Measurements from ENCODE around the gene WDR35. TPM values are rescaled to one million over a fixed set of nuclear protein-coding genes. Genes with fewer than 3 reads are reported as not detected.

WDR35 gene
- total RNA-seq, 4 donors from 2014 or later = 16.3 to 24.3 (median 21.2) TPM

DNA sequence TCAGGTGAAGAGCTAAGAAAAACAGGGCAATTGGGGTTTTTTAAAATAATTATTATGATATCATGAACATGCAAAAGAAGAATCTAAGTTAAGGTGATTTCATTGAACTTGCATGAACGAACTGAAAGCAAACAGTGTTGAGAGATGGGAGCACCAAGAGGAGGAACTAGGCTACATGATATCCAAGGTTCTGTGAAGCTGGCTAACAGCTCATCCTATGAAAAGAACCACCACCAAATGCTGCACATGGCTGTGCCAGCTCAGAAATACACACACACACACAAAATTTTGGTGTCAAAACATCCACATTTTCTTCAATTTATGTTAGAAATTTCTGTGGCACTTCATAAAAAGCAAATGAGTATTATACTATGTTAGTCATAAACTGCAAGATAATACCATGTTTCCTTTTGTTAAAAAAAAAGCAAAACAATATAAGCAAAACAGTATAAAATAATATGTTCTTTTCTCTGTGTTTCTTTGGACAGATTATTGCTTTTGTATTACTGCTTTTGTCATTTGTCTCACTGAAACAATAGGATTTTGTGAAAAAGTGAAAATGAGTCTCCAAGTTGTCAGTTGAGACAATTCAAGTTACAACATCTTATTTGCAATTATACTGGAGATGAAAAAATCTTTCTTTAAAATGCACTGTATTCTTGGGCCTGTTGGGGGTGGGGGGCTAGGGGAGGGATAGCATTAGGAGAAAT is 75.5 kb downstream of the WDR35 start:
- TF ChIP-seq POLR2A (IDR thresholded peaks at IDR 0.05) (no peak), EP300 (IDR thresholded peaks at IDR 0.05) (no peak), CTCF (IDR thresholded peaks at IDR 0.05) (no peak)
- no peak for DNase-seq (ENCODE audit: low spot score in 2 of 2)
- Histone ChIP-seq H3K36me3 (peaks cover 0 to 36% (median 8%) of the 10 kb centered on the region in 3 donors), H3K27me3 (no peaks in the 10 kb centered on the region), H3K4me3 (no peak overlapping the region), H3K9me3 (no peaks in the 10 kb centered on the region), H3K27ac (no peak overlapping the region), H3K4me1 (no peaks in the 10 kb centered on the region)
- WGBS, 2 donors = 91 to 95% methylated on average over 1 of the region's 1 CpG

- Histone ChIP-seq H3K27me3 (no peaks in the 10 kb centered on the region), H3K4me3 (no peak overlapping the region), H3K9me3 (no peaks in the 10 kb centered on the region), H3K36me3 (peaks cover 0 to 33% (median 8%) of the 10 kb centered on the region in 3 donors), H3K27ac (no peak overlapping the region), H3K4me1 (no peaks in the 10 kb centered on the region)
- 75 to 76% methylated on average over 9 of the region's 9 CpGs for WGBS, 2 donors
- no peak for DNase-seq (ENCODE audit: low spot score in 2 of 2)
- no peak for TF ChIP-seq POLR2A (IDR thresholded peaks at IDR 0.05)
- no peak for TF ChIP-seq CTCF (IDR thresholded peaks at IDR 0.05)
- TF ChIP-seq EP300 (IDR thresholded peaks at IDR 0.05) = no peak
Observed at GRCh38 chr2:19911808-19912509, 77.9 kb downstream of the WDR35 start.

GRCh38 chr2:19902216-19902740 is 87.6 kb downstream of the WDR35 start:
- no peak for DNase-seq (ENCODE audit: low spot score in 2 of 2)
- Histone ChIP-seq H3K36me3 (no peaks in the 10 kb centered on the region), H3K27me3 (no peaks in the 10 kb centered on the region), H3K4me3 (peak overlapping the region; percentile 74 to 98 (median 91)), H3K27ac (peak overlapping the region; percentile 86 to 98 (median 94)), H3K4me1 (peaks cover 0 to 43% (median 22%) of the 10 kb centered on the region in 4 donors), H3K9me3 (no peaks in the 10 kb centered on the region)
- WGBS, 2 donors = 0% methylated on average over 20 of the region's 21 CpGs
- TF ChIP-seq POLR2A (IDR thresholded peaks at IDR 0.05) = no peak
- TF ChIP-seq EP300 (IDR thresholded peaks at IDR 0.05) = no peak
- TF ChIP-seq CTCF (IDR thresholded peaks at IDR 0.05) = no peak

DNA sequence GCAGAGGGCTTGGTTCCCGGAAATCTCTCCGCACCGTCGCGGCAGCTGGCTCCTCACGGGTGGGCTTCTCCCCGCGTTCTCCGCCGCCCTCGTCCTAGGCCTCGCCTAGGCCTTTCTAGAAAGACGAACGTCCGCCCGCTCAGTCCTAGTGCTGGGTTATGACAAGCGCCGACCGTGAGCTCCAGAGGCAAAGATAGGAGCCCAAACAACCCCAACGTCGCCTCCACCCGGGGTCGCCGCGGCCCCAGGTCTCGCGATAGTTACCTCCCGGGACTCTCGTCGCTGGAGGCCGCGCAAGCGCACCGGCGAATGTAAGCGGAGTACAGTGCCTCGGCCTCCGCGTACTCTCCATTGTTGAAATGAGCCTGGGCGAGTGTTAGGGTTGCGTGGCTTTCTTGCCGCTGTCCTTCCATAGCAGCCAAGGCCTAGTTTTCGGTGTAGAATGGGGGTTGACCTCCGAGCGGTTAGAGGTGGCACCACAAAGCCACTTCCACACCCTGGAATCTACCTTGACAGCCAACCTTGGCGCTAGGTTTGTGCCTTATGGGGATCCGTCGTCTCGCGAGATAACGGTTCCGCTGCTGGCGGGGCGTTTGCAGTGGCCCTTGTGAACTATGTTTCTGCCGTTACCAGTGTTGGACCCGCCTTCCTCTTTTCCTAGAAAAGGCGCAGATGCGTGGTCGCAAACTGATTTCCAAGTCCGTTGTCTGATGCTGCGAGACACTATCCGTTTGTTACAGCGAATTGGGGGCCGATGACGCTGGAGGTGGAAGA is 88.3 kb downstream of the WDR35 start, which contains the start of gene TTC32:
Gene TTC32 (minus strand): TSS at position 542 of the 774 bp plus-strand sequence. CDS start 129 bp downstream, at position 413.
- TF ChIP-seq EP300 (IDR thresholded peaks at IDR 0.05) (peak; percentile 69 to 91), CTCF (IDR thresholded peaks at IDR 0.05) (peak in 2 of 5 experiments; percentile 25 to 73), POLR2A (IDR thresholded peaks at IDR 0.05) (peak; percentile 77 to 82)
- peaks cover 0 to 50% (median 25%) of the 10 kb centered on the region in 4 donors for H3K4me1 ChIP-seq
- no peaks in the 10 kb centered on the region for H3K9me3 ChIP-seq
- peak; percentile 86 to 94 for DNase-seq (ENCODE audit: low spot score in 2 of 2)
- no peaks in the 10 kb centered on the region for H3K36me3 ChIP-seq
- H3K27ac ChIP-seq = peak within 1 kb of the TSS; percentile 86 to 98 (median 94)
- H3K4me3 ChIP-seq = peak within 1 kb of the TSS; percentile 74 to 98 (median 91)
- 0% methylated on average over 59 to 63 of the region's 65 CpGs for WGBS, 2 donors
- no peaks in the 10 kb centered on the region for H3K27me3 ChIP-seq

Measured in tibial nerve (tissue), 4 donors.